GM12873 (cell line): ENCODE data around the gene KCTD20.

Experiments used
- TF ChIP-seq, protein P1 (sequence below): IDR thresholded peaks from 2 replicates; pipeline ENCODE4 v1.5.1; 2012; ENCODE audit warnings: low read depth, mild to moderate bottlenecking, moderate library complexity, low read length, control low read depth; ENCODE audit not compliant: insufficient read depth; ENCODE audit errors: missing control alignments

KCTD20 gene

DNA sequence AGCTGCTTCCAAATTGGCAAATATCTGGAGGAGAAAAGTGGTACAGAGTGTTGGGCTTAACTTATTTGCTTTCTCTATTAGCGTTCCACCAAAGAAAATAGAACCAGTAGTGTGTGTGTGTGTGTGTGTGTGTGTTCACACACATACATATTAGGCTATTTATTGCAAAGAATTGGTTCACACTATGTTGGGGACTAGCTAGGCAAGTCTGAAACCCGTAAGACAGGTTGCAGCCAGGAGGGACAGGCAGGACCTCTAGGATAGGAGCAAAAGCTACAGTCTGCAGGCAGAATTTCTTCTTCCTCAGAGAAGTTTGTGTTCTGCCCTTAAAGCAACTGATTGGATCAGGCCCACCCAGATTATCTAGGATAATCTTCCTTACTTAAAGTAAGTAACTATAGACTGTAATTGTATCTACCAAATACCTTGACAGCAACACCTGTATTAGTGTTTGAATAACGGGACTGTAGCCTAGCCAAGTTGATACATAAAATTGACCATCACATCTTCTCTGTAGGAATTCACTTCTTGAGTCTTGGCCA, 12.8 kb downstream of the KCTD20 start:
- TF ChIP-seq, protein P1, sequence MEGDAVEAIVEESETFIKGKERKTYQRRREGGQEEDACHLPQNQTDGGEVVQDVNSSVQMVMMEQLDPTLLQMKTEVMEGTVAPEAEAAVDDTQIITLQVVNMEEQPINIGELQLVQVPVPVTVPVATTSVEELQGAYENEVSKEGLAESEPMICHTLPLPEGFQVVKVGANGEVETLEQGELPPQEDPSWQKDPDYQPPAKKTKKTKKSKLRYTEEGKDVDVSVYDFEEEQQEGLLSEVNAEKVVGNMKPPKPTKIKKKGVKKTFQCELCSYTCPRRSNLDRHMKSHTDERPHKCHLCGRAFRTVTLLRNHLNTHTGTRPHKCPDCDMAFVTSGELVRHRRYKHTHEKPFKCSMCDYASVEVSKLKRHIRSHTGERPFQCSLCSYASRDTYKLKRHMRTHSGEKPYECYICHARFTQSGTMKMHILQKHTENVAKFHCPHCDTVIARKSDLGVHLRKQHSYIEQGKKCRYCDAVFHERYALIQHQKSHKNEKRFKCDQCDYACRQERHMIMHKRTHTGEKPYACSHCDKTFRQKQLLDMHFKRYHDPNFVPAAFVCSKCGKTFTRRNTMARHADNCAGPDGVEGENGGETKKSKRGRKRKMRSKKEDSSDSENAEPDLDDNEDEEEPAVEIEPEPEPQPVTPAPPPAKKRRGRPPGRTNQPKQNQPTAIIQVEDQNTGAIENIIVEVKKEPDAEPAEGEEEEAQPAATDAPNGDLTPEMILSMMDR = no peak

- TF ChIP-seq, protein P1 = no peak
Measured at GRCh38 chr6:36459501-36459900, 16.7 kb downstream of the KCTD20 start.

GRCh38 chr6:36460916-36461315, 18.1 kb downstream of the KCTD20 start:
- TF ChIP-seq, protein P1 = no peak

GRCh38 chr6:36461646-36462045, 18.8 kb downstream of the KCTD20 start:
- TF ChIP-seq, protein P1 = no peak

DNA sequence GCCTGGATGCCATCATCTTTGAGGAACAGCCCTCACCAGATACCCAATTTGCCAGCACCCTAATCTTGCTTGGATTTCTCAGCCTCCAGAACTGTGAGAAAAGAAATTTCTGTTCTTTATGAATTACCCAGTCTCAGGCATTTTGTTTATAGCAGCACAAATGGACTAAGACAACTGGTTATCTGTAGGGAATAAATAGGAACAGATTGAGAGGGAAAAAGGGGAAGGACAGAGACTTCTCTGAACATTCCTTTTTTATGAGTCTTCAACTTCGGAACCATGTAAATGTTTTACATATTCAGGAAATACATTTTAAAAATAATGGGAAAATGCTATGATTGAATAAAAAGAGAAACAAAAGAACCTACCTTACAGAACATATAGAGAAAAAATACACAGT, 20.9 kb downstream of the KCTD20 start:
- TF ChIP-seq, protein P1 = no peak

GRCh38 chr6:36464233-36464632, 21.4 kb downstream of the KCTD20 start:
- TF ChIP-seq, protein P1 = no peak

GRCh38 chr6:36467625-36468024, 24.8 kb downstream of the KCTD20 start:
- TF ChIP-seq, protein P1 = no peak
